HAP-1 (cell line): ENCODE data around the gene CUX1.
"Not testable (repeated sequence)": the region's sequence is repeated elsewhere in the genome, so short reads cannot be mapped to it uniquely, and the experiment has no call there.

Experiments
- DNase-seq, 2 experiments: peaks; one replicate each; pipeline ENCODE4 v3.0.0-alpha.2; 2016 to 2020; ENCODE audit warnings: low spot score in 2 of 2
- H3K27me3 ChIP-seq: fragments of 250-450 bp; sonication (Bioruptor Pico); 2 replicates; pipeline ENCODE4 v1.5.1; 2020; ENCODE audit warnings: low read depth, mild to moderate bottlenecking, moderate library complexity
- H3K36me3 ChIP-seq: fragments of 250-450 bp; sonication (Bioruptor Pico); replicated peaks from 2 replicates; pipeline ENCODE4 v1.5.1; 2020; ENCODE audit warnings: mild to moderate bottlenecking
- H3K4me1 ChIP-seq: fragments of 250-450 bp; sonication (Bioruptor Pico); 2 replicates; pipeline ENCODE4 v1.5.1; 2020; ENCODE audit warnings: mild to moderate bottlenecking
- H3K4me3 ChIP-seq: fragments of 250-450 bp; sonication (Bioruptor Pico); 2 replicates; pipeline ENCODE4 v1.5.1; 2020; ENCODE audit warnings: mild to moderate bottlenecking, moderate library complexity
- H3K9me3 ChIP-seq: fragments of 250-450 bp; sonication (Bioruptor Pico); 2 replicates; pipeline ENCODE4 v1.5.1; 2020; ENCODE audit warnings: mild to moderate bottlenecking, moderate library complexity
- in situ Hi-C: fragments of 300-500 bp; cut with MboI; formaldehyde crosslinking; loops from 3 replicates; pipeline ENCODE4 v1.14.3; 2020; ENCODE audit warnings: low sequenced_read_pairs, inconsistent platforms, mixed read lengths

CUX1 gene

GRCh38 chr7:101882595-101883564 is 65.5 kb downstream of the CUX1 start:
- in situ Hi-C loops: no loop called here
- peaks cover 24% of the 10 kb centered on the region for H3K4me1 ChIP-seq
- H3K36me3 ChIP-seq: no peaks in the 10 kb centered on the region
- DNase-seq: peak in 1 of 2 experiments; percentile 44
- H3K9me3 ChIP-seq: no peaks in the 10 kb centered on the region
- H3K4me3 ChIP-seq: no peak overlapping the region
- no peaks in the 10 kb centered on the region for H3K27me3 ChIP-seq

GRCh38 chr7:101884671-101885596 is 67.5 kb downstream of the CUX1 start:
- H3K4me1 ChIP-seq: peaks cover 21% of the 10 kb centered on the region
- no peaks in the 10 kb centered on the region; the same call in 1 of the 2 replicates for H3K36me3 ChIP-seq
- in situ Hi-C loops: no loop called here
- H3K9me3 ChIP-seq: no peaks in the 10 kb centered on the region
- H3K27me3 ChIP-seq: no peaks in the 10 kb centered on the region
- H3K4me3 ChIP-seq: no peak overlapping the region
- no peak for DNase-seq

GRCh38 chr7:101885597-101885955 is 68.2 kb downstream of the CUX1 start:
- H3K36me3 ChIP-seq: no peaks in the 10 kb centered on the region; the same call in 1 of the 2 replicates
- H3K4me3 ChIP-seq: no peak overlapping the region
- no peaks in the 10 kb centered on the region for H3K27me3 ChIP-seq
- in situ Hi-C loops: no loop called here
- peaks cover 21% of the 10 kb centered on the region for H3K4me1 ChIP-seq
- no peaks in the 10 kb centered on the region for H3K9me3 ChIP-seq
- no peak for DNase-seq

GRCh38 chr7:101887352-101887751 is 69.9 kb downstream of the CUX1 start:
- in situ Hi-C loops, H3K4me3 ChIP-seq, DNase-seq, H3K9me3 ChIP-seq, H3K36me3 ChIP-seq, H3K27me3 ChIP-seq: not testable (repeated sequence)
- peaks cover 18% of the 10 kb centered on the region for H3K4me1 ChIP-seq

GRCh38 chr7:101888564-101888963 is 71.1 kb downstream of the CUX1 start:
- H3K4me1 ChIP-seq, DNase-seq, in situ Hi-C loops, H3K9me3 ChIP-seq, H3K27me3 ChIP-seq, H3K36me3 ChIP-seq, H3K4me3 ChIP-seq: not testable (repeated sequence)

- no peak for DNase-seq
- H3K27me3 ChIP-seq: no peaks in the 10 kb centered on the region
- no peak overlapping the region for H3K4me3 ChIP-seq
- H3K36me3 ChIP-seq: no peaks in the 10 kb centered on the region; the same call in 1 of the 2 replicates
- no peaks in the 10 kb centered on the region for H3K9me3 ChIP-seq
- no peaks in the 10 kb centered on the region; the same call in 1 of the 2 replicates for H3K4me1 ChIP-seq
- in situ Hi-C loops: no loop called here
Measured at GRCh38 chr7:101890749-101891523, 73.5 kb downstream of the CUX1 start.

GRCh38 chr7:101891936-101892640 is 74.7 kb downstream of the CUX1 start:
- no peaks in the 10 kb centered on the region; the same call in 1 of the 2 replicates for H3K4me1 ChIP-seq
- no peaks in the 10 kb centered on the region; the same call in 1 of the 2 replicates for H3K36me3 ChIP-seq
- in situ Hi-C loops: no loop called here
- H3K9me3 ChIP-seq: no peaks in the 10 kb centered on the region
- DNase-seq: no peak
- H3K27me3 ChIP-seq: no peaks in the 10 kb centered on the region
- no peak overlapping the region for H3K4me3 ChIP-seq

- H3K36me3 ChIP-seq: no peaks in the 10 kb centered on the region; the same call in 1 of the 2 replicates
- H3K9me3 ChIP-seq: no peaks in the 10 kb centered on the region
- in situ Hi-C loops: no loop called here
- no peaks in the 10 kb centered on the region; the same call in 1 of the 2 replicates for H3K4me1 ChIP-seq
- H3K4me3 ChIP-seq: no peak overlapping the region
- H3K27me3 ChIP-seq: no peaks in the 10 kb centered on the region
- DNase-seq: no peak
Measured at GRCh38 chr7:101893341-101894082, 76.1 kb downstream of the CUX1 start.

GRCh38 chr7:101896316-101896715 is 78.9 kb downstream of the CUX1 start:
- DNase-seq: no peak
- Histone ChIP-seq H3K9me3 (no peaks in the 10 kb centered on the region), H3K4me3 (no peak overlapping the region), H3K27me3 (no peaks in the 10 kb centered on the region), H3K36me3 (no peaks in the 10 kb centered on the region), H3K4me1 (no peaks in the 10 kb centered on the region; the same call in 1 of the 2 replicates)
- in situ Hi-C loops: no loop called here

GRCh38 chr7:101896941-101897340 is 79.5 kb downstream of the CUX1 start:
- no peak for DNase-seq
- in situ Hi-C loops: no loop called here
- no peaks in the 10 kb centered on the region for H3K9me3 ChIP-seq
- no peaks in the 10 kb centered on the region; the same call in 1 of the 2 replicates for H3K4me1 ChIP-seq
- H3K36me3 ChIP-seq: no peaks in the 10 kb centered on the region
- no peak overlapping the region for H3K4me3 ChIP-seq
- H3K27me3 ChIP-seq: no peaks in the 10 kb centered on the region

GRCh38 chr7:101898106-101898505 is 80.7 kb downstream of the CUX1 start:
- Histone ChIP-seq H3K27me3 (no peaks in the 10 kb centered on the region), H3K36me3 (no peaks in the 10 kb centered on the region), H3K4me3 (no peak overlapping the region), H3K9me3 (no peaks in the 10 kb centered on the region), H3K4me1 (no peaks in the 10 kb centered on the region; the same call in 1 of the 2 replicates)
- in situ Hi-C loops: no loop called here
- DNase-seq: no peak

- H3K36me3 ChIP-seq: no peaks in the 10 kb centered on the region
- H3K4me3 ChIP-seq: no peak overlapping the region
- no peak for DNase-seq
- no peaks in the 10 kb centered on the region for H3K9me3 ChIP-seq
- in situ Hi-C loops: no loop called here
- no peaks in the 10 kb centered on the region for H3K27me3 ChIP-seq
- no peaks in the 10 kb centered on the region for H3K4me1 ChIP-seq
Measured at GRCh38 chr7:101899616-101900015, 82.2 kb downstream of the CUX1 start.
